A549 (cell line): ENCODE measurements around the gene PTPRH.

Experiments
- EP300 ChIP-seq, 2 experiments: fragments of >200 bp; sonication (Bioruptor Twin); formaldehyde crosslinking; IDR thresholded peaks; 2 replicates in 1 of 2; 3 replicates in 1 of 2; pipeline ENCODE4 v1.6.1; 2016 to 2017
- FOXS1 ChIP-seq: fragments of 250-450 bp; sonication (Bioruptor Pico); IDR thresholded peaks from 2 replicates; pipeline ENCODE4 v1.5.0; 2020; ENCODE audit warnings: mild to moderate bottlenecking, moderate library complexity
- HOXA7 ChIP-seq: fragments of 250-450 bp; sonication (Bioruptor Pico); IDR thresholded peaks from 2 replicates; pipeline ENCODE4 v1.5.0; 2020; ENCODE audit warnings: mild to moderate bottlenecking, moderate library complexity
- JUN ChIP-seq, 2 experiments: fragments of >200 bp; sonication (Bioruptor Twin); formaldehyde crosslinking; IDR thresholded peaks; 2 replicates in 1 of 2; 3 replicates in 1 of 2; pipeline ENCODE4 v1.6.1; 2016 to 2017
- MAFK ChIP-seq: fragments of 450-650 bp; IDR thresholded peaks from 2 replicates; pipeline ENCODE4 v1.6.1; 2014; ENCODE audit not compliant: partially characterized antibody
- PHF8 ChIP-seq: fragments of 200-600 bp; sonication (generic); IDR thresholded peaks from 2 replicates; pipeline ENCODE4 v1.6.1; 2016; ENCODE audit warnings: low read depth, mild to moderate bottlenecking, antibody characterized with exemption, moderate library complexity, borderline replicate concordance
- SMC3 ChIP-seq: fragments of >200 bp; sonication (Bioruptor Twin); formaldehyde crosslinking; IDR thresholded peaks from 3 replicates; pipeline ENCODE4 v1.6.1; 2018; ENCODE audit warnings: inconsistent platforms
- TF ChIP-seq, protein P1 (sequence below): fragments of >200 bp; sonication (Bioruptor Twin); formaldehyde crosslinking; IDR thresholded peaks from 3 replicates; pipeline ENCODE4 v1.5.1; 2016
- TF ChIP-seq, protein P2 (sequence below): fragments of 200-600 bp; sonication (generic); IDR thresholded peaks from 2 replicates; pipeline ENCODE4 v1.6.1; 2016; ENCODE audit warnings: antibody characterized with exemption, mild to moderate bottlenecking, moderate library complexity

DNA sequence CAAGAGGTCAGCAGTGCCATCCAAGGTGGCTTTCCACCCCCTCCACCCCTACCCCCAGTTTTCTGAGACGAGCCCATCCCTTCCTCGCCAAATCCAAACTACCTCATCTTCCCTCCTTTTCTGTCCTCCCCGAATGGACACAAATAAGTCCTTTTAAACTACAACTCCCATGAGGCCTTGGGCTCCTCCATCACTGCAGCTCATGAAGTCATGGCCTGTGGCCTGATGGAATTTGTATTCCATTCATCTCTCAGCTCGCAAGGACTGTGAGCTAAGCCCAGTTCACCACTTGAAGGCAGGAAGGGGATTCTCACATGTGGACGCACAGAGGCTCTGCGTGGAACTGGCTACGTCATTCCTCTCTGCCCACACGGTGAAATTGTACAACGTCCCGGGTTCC is 12.5 kb downstream of the PTPRH start:
- TF ChIP-seq PHF8 (no peak), MAFK (no peak), EP300 (IDR thresholded peaks at IDR 0.05) (no peak), FOXS1 (no peak), SMC3 (no peak), JUN (IDR thresholded peaks at IDR 0.05) (no peak), HOXA7 (CRISPR knock-in tag) (no peak)
- TF ChIP-seq, protein P1, sequence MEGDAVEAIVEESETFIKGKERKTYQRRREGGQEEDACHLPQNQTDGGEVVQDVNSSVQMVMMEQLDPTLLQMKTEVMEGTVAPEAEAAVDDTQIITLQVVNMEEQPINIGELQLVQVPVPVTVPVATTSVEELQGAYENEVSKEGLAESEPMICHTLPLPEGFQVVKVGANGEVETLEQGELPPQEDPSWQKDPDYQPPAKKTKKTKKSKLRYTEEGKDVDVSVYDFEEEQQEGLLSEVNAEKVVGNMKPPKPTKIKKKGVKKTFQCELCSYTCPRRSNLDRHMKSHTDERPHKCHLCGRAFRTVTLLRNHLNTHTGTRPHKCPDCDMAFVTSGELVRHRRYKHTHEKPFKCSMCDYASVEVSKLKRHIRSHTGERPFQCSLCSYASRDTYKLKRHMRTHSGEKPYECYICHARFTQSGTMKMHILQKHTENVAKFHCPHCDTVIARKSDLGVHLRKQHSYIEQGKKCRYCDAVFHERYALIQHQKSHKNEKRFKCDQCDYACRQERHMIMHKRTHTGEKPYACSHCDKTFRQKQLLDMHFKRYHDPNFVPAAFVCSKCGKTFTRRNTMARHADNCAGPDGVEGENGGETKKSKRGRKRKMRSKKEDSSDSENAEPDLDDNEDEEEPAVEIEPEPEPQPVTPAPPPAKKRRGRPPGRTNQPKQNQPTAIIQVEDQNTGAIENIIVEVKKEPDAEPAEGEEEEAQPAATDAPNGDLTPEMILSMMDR: no peak
- TF ChIP-seq, protein P2, sequence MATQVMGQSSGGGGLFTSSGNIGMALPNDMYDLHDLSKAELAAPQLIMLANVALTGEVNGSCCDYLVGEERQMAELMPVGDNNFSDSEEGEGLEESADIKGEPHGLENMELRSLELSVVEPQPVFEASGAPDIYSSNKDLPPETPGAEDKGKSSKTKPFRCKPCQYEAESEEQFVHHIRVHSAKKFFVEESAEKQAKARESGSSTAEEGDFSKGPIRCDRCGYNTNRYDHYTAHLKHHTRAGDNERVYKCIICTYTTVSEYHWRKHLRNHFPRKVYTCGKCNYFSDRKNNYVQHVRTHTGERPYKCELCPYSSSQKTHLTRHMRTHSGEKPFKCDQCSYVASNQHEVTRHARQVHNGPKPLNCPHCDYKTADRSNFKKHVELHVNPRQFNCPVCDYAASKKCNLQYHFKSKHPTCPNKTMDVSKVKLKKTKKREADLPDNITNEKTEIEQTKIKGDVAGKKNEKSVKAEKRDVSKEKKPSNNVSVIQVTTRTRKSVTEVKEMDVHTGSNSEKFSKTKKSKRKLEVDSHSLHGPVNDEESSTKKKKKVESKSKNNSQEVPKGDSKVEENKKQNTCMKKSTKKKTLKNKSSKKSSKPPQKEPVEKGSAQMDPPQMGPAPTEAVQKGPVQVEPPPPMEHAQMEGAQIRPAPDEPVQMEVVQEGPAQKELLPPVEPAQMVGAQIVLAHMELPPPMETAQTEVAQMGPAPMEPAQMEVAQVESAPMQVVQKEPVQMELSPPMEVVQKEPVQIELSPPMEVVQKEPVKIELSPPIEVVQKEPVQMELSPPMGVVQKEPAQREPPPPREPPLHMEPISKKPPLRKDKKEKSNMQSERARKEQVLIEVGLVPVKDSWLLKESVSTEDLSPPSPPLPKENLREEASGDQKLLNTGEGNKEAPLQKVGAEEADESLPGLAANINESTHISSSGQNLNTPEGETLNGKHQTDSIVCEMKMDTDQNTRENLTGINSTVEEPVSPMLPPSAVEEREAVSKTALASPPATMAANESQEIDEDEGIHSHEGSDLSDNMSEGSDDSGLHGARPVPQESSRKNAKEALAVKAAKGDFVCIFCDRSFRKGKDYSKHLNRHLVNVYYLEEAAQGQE: no peak
